Calu3 (cell line): ENCODE data around the gene ADARB1. TPM values are rescaled to one million over a fixed set of nuclear protein-coding genes. Genes with fewer than 3 reads are reported as not detected.

Experiments
- BruUV-seq: library from RNA; stranded (reverse); fragments of 400-500 nt; replicated peaks from 2 replicates; lab custom pipeline; 2021; lab: Mats Ljungman, UMichigan
- CTCF ChIA-PET: fragments of 300-600 bp; sonication (Branson Sonifier 250); formaldehyde crosslinking; loops from one replicate; lab custom pipeline; 2022; ENCODE audit warnings: antibody characterized with exemption; lab: Charles Lee
- DNase-seq: peaks from one replicate; pipeline ENCODE4 v3.0.0; 2022
- H3K27ac Mint-ChIP-seq: one replicate; pipeline ENCODE4 v1.8.0; 2022; ENCODE audit warnings: mixed read lengths; ENCODE audit not compliant: unreplicated experiment
- H3K27me3 Mint-ChIP-seq: one replicate; pipeline ENCODE4 v1.8.0; 2022; ENCODE audit warnings: mixed read lengths; ENCODE audit not compliant: unreplicated experiment
- H3K36me3 Mint-ChIP-seq: one replicate; pipeline ENCODE4 v1.8.0; 2022; ENCODE audit warnings: mild to moderate bottlenecking, moderate library complexity, mixed read lengths; ENCODE audit not compliant: insufficient read depth, unreplicated experiment
- H3K4me1 Mint-ChIP-seq: one replicate; pipeline ENCODE4 v1.8.0; 2022; ENCODE audit warnings: mild to moderate bottlenecking, low read depth, mixed read lengths; ENCODE audit not compliant: unreplicated experiment
- H3K4me3 Mint-ChIP-seq: one replicate; pipeline ENCODE4 v1.8.0; 2022; ENCODE audit warnings: mild to moderate bottlenecking, low read depth, moderate library complexity, mixed read lengths; ENCODE audit not compliant: unreplicated experiment
- H3K9me3 Mint-ChIP-seq: one replicate; pipeline ENCODE4 v1.8.0; 2022; ENCODE audit warnings: low read depth, mixed read lengths; ENCODE audit not compliant: unreplicated experiment
- CTCF ChIP-seq: fragments of 200-600 bp; IDR thresholded peaks from one replicate; pipeline ENCODE4 v1.8.0; 2022; ENCODE audit warnings: antibody characterized with exemption; ENCODE audit not compliant: unreplicated experiment
- intact Hi-C: fragments of 100-400 bp; cut with micrococcal nuclease; formaldehyde crosslinking; loops from one replicate; pipeline ENCODE4 v1.10.0; 2022; ENCODE audit not compliant: unreplicated experiment
- total RNA-seq: library from RNA; stranded (reverse); gene quantifications from 2 replicates; pipeline ENCODE4 v1.2.3, GENCODE V29; 2022

Gene ADARB1
- total RNA-seq, 1 experiment from 2014 or later = 2.8 TPM

DNA sequence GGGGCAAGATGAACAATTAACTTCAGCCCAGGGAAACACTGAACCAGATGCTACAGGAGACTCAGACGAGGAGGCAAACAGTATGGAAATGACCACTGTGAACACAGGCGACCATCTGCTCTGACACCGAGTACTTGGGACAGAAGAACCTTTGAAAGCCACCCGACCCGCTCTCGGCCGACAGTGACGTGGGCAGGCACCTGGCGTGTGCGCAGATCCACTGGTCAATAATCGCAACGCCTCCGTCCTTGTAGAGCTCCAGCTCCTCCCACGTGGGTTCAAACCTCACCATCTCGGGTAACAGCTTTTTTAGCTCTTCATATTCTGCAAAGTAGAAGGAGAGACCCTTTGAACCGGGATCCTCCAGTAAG, 193.0 kb downstream of the ADARB1 start:
- no peak for TF ChIP-seq CTCF
- CTCF ChIA-PET = no interaction called here
- H3K9me3 Mint-ChIP-seq = no peaks in the 10 kb centered on the region
- no peak overlapping the region for H3K27ac Mint-ChIP-seq
- DNase-seq = no peak
- H3K36me3 Mint-ChIP-seq = peaks cover 13% of the 10 kb centered on the region
- intact Hi-C loops = no loop called here
- no peak overlapping the region for H3K4me3 Mint-ChIP-seq
- no peaks in the 10 kb centered on the region for H3K27me3 Mint-ChIP-seq
- H3K4me1 Mint-ChIP-seq = no peaks in the 10 kb centered on the region
- BruUV-seq = no TSS peak

DNA sequence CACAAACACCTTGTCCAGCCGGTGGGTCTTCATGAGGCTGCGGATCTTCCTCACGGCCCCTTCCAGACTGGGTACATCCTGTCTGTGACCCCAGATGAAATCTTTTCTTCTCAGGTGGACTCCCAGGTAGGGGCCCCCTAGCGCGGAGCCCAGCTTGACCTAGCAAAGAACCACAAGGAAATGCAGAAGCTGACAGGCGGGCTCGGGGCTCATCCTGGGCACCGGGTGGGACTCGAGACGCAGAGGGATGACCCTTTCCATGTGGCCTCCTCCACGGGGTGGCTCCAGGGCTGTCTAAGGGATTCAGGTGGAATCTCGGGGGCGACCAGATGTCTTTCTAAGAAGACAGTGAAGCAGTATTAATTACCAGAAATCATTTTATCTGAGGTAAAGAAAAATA, 195.5 kb downstream of the ADARB1 start:
- no peak for DNase-seq
- H3K27ac Mint-ChIP-seq = no peak overlapping the region
- CTCF ChIA-PET = no interaction called here
- no peak for TF ChIP-seq CTCF
- intact Hi-C loops = no loop called here
- no TSS peak for BruUV-seq
- H3K27me3 Mint-ChIP-seq = no peaks in the 10 kb centered on the region
- H3K4me1 Mint-ChIP-seq = no peaks in the 10 kb centered on the region
- H3K36me3 Mint-ChIP-seq = peaks cover 5% of the 10 kb centered on the region
- H3K9me3 Mint-ChIP-seq = no peaks in the 10 kb centered on the region
- no peak overlapping the region for H3K4me3 Mint-ChIP-seq

- no peak for TF ChIP-seq CTCF
- H3K27ac Mint-ChIP-seq = no peak overlapping the region
- intact Hi-C loops = no loop called here
- no TSS peak for BruUV-seq
- H3K4me1 Mint-ChIP-seq = no peaks in the 10 kb centered on the region
- CTCF ChIA-PET = no interaction called here
- no peaks in the 10 kb centered on the region for H3K27me3 Mint-ChIP-seq
- H3K36me3 Mint-ChIP-seq = peaks cover 5% of the 10 kb centered on the region
- no peaks in the 10 kb centered on the region for H3K9me3 Mint-ChIP-seq
- H3K4me3 Mint-ChIP-seq = no peak overlapping the region
- no peak for DNase-seq
These were observed 196.0 kb downstream of the ADARB1 start for GRCh38 chr21:45270306-45270821.

Other genes starting within 250 kb of the ADARB1 start
- 135 and 136 TPM in 2 replicates for gene PTTG1IP, start 200.9 kb upstream of the ADARB1 start, total RNA-seq
- 0.42 and 0.47 TPM in 2 replicates for gene ITGB2, start 153.7 kb upstream of the ADARB1 start, total RNA-seq
- 24.6 and 28.6 TPM in 2 replicates for gene SLX9, start 134.6 kb upstream of the ADARB1 start, total RNA-seq
- gene POFUT2, start 213.3 kb downstream of the ADARB1 start, total RNA-seq = 31.4 and 32.9 TPM in 2 replicates